ENCODE data around the gene AJAP1.

The AJAP1 gene

DNA sequence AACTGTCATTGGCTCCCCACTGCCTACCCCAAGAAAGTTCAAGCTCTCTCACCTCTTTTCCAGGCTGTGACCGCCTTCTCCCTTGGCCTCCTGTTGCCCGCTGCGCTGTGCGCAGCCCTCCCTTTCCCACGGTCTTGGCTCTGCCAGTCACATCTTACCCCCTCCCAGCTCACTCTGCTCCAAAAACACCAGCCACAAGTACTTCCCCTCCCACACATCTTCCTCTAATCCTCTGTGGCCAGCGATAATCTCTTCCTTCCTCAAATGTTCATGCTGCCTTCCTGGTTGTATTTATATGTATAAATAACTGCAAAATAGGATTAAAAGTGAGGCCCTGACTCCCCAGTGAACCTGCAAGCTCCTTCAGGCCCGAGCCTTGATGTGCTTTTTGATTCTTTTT lies 81.8 kb downstream of the AJAP1 start:
- TF ChIP-seq, protein P1, sequence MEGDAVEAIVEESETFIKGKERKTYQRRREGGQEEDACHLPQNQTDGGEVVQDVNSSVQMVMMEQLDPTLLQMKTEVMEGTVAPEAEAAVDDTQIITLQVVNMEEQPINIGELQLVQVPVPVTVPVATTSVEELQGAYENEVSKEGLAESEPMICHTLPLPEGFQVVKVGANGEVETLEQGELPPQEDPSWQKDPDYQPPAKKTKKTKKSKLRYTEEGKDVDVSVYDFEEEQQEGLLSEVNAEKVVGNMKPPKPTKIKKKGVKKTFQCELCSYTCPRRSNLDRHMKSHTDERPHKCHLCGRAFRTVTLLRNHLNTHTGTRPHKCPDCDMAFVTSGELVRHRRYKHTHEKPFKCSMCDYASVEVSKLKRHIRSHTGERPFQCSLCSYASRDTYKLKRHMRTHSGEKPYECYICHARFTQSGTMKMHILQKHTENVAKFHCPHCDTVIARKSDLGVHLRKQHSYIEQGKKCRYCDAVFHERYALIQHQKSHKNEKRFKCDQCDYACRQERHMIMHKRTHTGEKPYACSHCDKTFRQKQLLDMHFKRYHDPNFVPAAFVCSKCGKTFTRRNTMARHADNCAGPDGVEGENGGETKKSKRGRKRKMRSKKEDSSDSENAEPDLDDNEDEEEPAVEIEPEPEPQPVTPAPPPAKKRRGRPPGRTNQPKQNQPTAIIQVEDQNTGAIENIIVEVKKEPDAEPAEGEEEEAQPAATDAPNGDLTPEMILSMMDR (IDR thresholded peaks at IDR 0.05; ENCODE audit: insufficient read depth, low read depth, low read length, missing control alignments), result no peak
- H3K4me3 ChIP-seq (ENCODE audit: low read length), result no peak overlapping the region
- DNase-seq (ENCODE audit: low read depth), result no peak

DNA sequence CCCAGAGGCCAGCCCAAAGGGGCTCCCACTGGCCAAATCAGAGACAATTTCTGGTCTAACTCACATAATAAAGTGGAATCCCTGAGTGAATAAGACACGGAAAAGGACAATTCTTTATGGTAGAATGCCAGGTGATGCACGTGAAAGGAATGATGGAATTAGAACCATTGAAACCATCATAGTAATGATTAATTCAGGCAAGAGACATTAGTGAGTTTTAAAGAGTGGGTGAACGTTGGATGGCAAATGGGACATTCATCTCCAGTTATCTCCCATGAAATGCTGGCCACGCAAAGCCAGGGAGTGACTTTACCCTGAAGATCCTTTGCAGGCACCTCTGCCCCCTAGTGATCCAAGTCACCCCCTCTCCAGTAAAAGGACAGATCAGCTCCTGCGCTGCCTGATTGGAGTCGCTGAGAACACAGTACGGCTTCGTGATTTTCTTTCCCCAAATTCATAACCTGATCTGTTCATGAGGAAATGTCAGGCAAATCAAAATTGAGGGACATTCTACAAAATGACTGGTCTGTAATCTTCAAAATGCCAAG lies 87.5 kb downstream of the AJAP1 start:
- H3K4me3 ChIP-seq (ENCODE audit: low read length), result no peak overlapping the region
- TF ChIP-seq, protein P1 (IDR thresholded peaks at IDR 0.05; ENCODE audit: insufficient read depth, low read depth, low read length, missing control alignments), result no peak
- no peak for DNase-seq (ENCODE audit: low read depth)

DNA sequence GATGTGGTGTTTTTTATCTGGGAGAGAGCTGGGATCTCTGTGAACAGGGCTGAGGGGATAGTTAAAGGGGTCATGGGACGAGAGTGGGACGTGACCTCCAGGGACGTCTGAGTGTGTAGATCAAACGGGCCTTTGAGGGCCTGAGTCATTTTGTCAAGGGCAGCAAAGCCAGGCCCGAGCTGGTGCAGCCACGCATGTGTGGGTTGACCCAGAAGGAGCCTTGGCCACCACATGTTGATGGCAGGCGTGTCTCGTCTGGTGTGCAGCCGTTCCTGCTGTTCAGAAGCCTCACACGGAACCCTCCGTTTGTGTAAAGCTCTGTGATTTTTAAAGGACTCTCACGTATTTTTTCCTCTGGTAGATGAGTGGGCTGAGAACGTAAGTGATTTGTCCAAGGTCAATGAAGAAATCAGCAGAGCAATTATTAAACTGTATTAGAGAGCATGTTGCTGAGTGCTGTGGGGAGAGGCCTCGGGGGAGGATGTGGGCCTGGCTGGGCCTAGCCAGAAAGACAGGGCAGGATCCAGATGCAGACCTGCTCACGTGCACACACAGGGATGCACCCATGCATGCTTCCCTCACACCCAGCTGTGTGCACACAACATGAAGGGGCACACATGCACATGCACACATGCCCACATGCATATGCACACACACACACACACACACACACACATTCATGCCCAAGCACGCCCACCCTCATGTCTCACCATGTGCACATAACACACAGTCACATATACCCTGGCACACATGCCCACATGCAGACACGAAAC lies 89.8 kb downstream of the AJAP1 start:
- TF ChIP-seq, protein P1 (IDR thresholded peaks at IDR 0.05; ENCODE audit: insufficient read depth, low read depth, low read length, missing control alignments), result no peak
- no peak for DNase-seq (ENCODE audit: low read depth)
- no peak overlapping the region for H3K4me3 ChIP-seq (ENCODE audit: low read length)

DNA sequence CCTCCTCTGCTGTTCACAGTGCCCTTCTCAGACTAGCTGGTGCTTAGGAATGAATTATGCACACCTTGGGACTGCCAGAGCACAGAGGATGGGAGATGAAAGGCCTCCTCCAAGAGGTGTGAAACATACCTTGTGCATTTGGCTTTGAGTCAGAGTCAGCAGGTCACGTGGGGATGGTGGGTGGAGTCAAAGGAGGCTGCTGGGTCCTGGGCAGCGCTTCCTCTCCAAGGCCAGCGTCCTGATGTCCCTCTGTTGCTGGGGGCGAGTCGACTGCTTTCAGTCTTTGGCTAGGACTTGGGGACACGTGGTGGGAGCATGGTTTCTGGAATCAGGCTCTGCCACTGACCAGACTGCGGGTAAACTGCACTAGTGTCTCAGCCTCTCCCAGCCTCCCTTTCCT lies 91.2 kb downstream of the AJAP1 start:
- H3K4me3 ChIP-seq (ENCODE audit: low read length), result no peak overlapping the region
- TF ChIP-seq, protein P1 (IDR thresholded peaks at IDR 0.05; ENCODE audit: insufficient read depth, low read depth, low read length, missing control alignments), result no peak
- no peak for DNase-seq (ENCODE audit: low read depth)

DNA sequence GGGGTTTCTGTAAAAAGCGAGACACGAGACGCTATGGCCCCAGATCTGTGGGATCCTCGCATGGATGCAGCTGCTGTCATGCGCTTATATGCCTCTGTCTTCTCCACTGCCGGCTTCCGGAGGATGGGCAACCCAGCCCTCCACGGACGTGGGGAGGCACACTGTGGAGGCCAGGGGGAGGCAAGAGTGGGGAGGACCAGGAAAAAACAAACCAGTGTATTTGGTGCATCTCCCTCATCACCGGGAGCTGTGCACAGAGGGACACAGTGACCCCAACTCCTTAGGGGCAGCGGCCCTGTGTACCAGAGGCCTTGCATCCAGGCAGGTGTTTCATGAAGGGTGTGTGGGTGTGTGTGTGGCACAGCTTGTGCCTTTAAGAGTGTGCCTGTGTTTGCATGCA lies 95.0 kb downstream of the AJAP1 start:
- TF ChIP-seq, protein P1 (IDR thresholded peaks at IDR 0.05; ENCODE audit: insufficient read depth, low read depth, low read length, missing control alignments), result no peak
- H3K4me3 ChIP-seq (ENCODE audit: low read length), result no peak overlapping the region
- DNase-seq (ENCODE audit: low read depth), result no peak

DNA sequence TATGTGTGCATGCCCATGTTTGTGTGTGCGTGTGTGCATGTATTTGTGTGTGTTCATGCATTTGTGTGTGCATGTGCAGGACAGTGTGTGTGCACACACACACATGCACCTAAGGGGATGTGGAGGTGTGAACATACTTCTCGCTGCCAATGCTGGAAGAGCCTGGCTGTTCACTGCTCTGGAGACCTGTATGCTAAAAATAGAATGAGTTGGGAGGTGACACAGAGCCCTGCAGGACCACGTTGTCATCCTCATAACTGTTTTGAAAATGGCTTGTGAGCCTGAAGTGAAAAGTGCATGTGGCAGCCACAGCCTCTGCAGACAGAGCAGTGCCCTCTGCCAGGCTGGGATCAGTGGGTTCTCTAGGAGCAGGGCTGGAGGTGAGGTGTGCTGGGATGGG lies 95.8 kb downstream of the AJAP1 start:
- no peak overlapping the region for H3K4me3 ChIP-seq (ENCODE audit: low read length)
- no peak for DNase-seq (ENCODE audit: low read depth)
- TF ChIP-seq, protein P1 (IDR thresholded peaks at IDR 0.05; ENCODE audit: insufficient read depth, low read depth, low read length, missing control alignments), result no peak

DNA sequence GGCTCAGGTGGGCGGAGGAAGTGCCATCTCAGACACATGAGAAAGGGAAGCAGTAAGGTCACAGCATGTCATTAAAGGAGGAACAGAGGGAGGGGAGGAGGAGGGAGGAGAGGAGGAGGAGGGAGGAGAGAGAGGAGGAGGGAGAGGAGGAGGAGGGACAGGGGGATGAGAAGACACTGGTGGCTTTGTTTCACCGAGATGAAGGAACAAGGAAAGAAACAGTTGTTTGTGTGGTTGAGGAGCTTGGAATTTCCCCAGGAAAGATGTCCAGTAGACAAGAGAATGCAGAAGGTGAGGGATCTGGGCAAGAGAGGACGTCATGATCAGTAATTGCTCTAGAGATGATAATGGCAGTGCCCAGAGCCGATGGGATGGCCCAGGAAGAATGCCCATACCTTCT lies 97.7 kb downstream of the AJAP1 start:
- no peak for DNase-seq (ENCODE audit: low read depth)
- TF ChIP-seq, protein P1 (IDR thresholded peaks at IDR 0.05; ENCODE audit: insufficient read depth, low read depth, low read length, missing control alignments), result no peak
- H3K4me3 ChIP-seq (ENCODE audit: low read length), result no peak overlapping the region

Measured in epithelial cell of esophagus (primary cell).